Progenitor cell of endocrine pancreas (in vitro differentiated cells): ENCODE measurements around the gene ANXA2. TPM values are rescaled to one million over a fixed set of nuclear protein-coding genes. Genes with fewer than 3 reads are reported as not detected.

Experiments used
- DNase-seq: peaks from one replicate; pipeline ENCODE4 v3.0.0; 2021; ENCODE audit warnings: low spot score; ENCODE audit not compliant: unreplicated experiment
- H3K27ac Mint-ChIP-seq: 2 replicates; pipeline ENCODE4 v1.8.0; 2021; ENCODE audit warnings: mild to moderate bottlenecking, moderate library complexity, mixed read lengths
- H3K27me3 Mint-ChIP-seq: 2 replicates; pipeline ENCODE4 v1.8.0; 2021; ENCODE audit warnings: mixed read lengths
- H3K36me3 Mint-ChIP-seq: 2 replicates; pipeline ENCODE4 v1.8.0; 2022; ENCODE audit warnings: mixed read lengths; ENCODE audit not compliant: insufficient read depth
- H3K4me1 Mint-ChIP-seq: 2 replicates; pipeline ENCODE4 v1.8.0; 2021; ENCODE audit warnings: low read depth, mixed read lengths
- H3K4me3 Mint-ChIP-seq: 2 replicates; pipeline ENCODE4 v1.8.0; 2021; ENCODE audit warnings: low read depth, mild to moderate bottlenecking, moderate library complexity, mixed read lengths
- H3K9me3 Mint-ChIP-seq: 2 replicates; pipeline ENCODE4 v1.8.0; 2021; ENCODE audit warnings: low read depth, mixed read lengths
- CTCF ChIP-seq: fragments of 200-600 bp; sonication (generic); IDR thresholded peaks from one replicate; pipeline ENCODE4 v1.5.0; 2021; ENCODE audit warnings: antibody characterized with exemption, mild to moderate bottlenecking; ENCODE audit not compliant: unreplicated experiment
- total RNA-seq: library from RNA; stranded (reverse); gene quantifications from 2 replicates; pipeline ENCODE4 v1.2.1, GENCODE V29; 2021

The ANXA2 gene
- total RNA-seq, 1 donor from 2014 or later, result 311 TPM

- no peak overlapping the region for H3K4me3 Mint-ChIP-seq
- no peak for DNase-seq
- no peak for TF ChIP-seq CTCF
- H3K27ac Mint-ChIP-seq, result no peak overlapping the region
- peaks cover 8% of the 10 kb centered on the region for H3K36me3 Mint-ChIP-seq
- H3K4me1 Mint-ChIP-seq, result no peaks in the 10 kb centered on the region
- no peaks in the 10 kb centered on the region for H3K27me3 Mint-ChIP-seq
- no peaks in the 10 kb centered on the region for H3K9me3 Mint-ChIP-seq
Observed at GRCh38 chr15:60441331-60441730, 43.5 kb upstream of the ANXA2 start.

- no peak for TF ChIP-seq CTCF
- no peaks in the 10 kb centered on the region for H3K9me3 Mint-ChIP-seq
- H3K4me3 Mint-ChIP-seq, result no peak overlapping the region
- peaks cover 12% of the 10 kb centered on the region for H3K36me3 Mint-ChIP-seq
- no peak overlapping the region for H3K27ac Mint-ChIP-seq
- DNase-seq, result no peak
- no peaks in the 10 kb centered on the region for H3K27me3 Mint-ChIP-seq
- H3K4me1 Mint-ChIP-seq, result no peaks in the 10 kb centered on the region
Observed at GRCh38 chr15:60438646-60439045, 40.9 kb upstream of the ANXA2 start.

GRCh38 chr15:60428935-60429334 is 31.1 kb upstream of the ANXA2 start:
- no peak overlapping the region for H3K4me3 Mint-ChIP-seq
- H3K27ac Mint-ChIP-seq, result no peak overlapping the region
- peaks cover 4% of the 10 kb centered on the region for H3K4me1 Mint-ChIP-seq

GRCh38 chr15:60426870-60427508 is 29.2 kb upstream of the ANXA2 start:
- TF ChIP-seq CTCF, result no peak
- H3K4me3 Mint-ChIP-seq, result no peak overlapping the region

More at GRCh38 chr15:60428935-60429334, 31.1 kb upstream of the ANXA2 start:
- Mint-ChIP-seq H3K9me3 (no peaks in the 10 kb centered on the region), H3K27me3 (no peaks in the 10 kb centered on the region), H3K36me3 (peaks cover 16% of the 10 kb centered on the region)
- DNase-seq, result no peak
- no peak for TF ChIP-seq CTCF

GRCh38 chr15:60425461-60425860 is 27.7 kb upstream of the ANXA2 start:
- Mint-ChIP-seq H3K4me3 (no peak overlapping the region), H3K27me3 (no peaks in the 10 kb centered on the region), H3K36me3 (peaks cover 12% of the 10 kb centered on the region), H3K4me1 (peaks cover 16% of the 10 kb centered on the region), H3K9me3 (no peaks in the 10 kb centered on the region), H3K27ac (no peak overlapping the region)
- no peak for TF ChIP-seq CTCF
- DNase-seq, result no peak

More at GRCh38 chr15:60426870-60427508, 29.2 kb upstream of the ANXA2 start:
- no peak for DNase-seq
- Mint-ChIP-seq H3K9me3 (no peaks in the 10 kb centered on the region), H3K36me3 (peaks cover 19% of the 10 kb centered on the region), H3K27ac (no peak overlapping the region), H3K27me3 (no peaks in the 10 kb centered on the region), H3K4me1 (peaks cover 12% of the 10 kb centered on the region)
